Activated CD4-positive, alpha-beta T cell treated with anti-CD3 and anti-CD28 coated beads for 36 hours (primary cell): ENCODE data around the gene TBC1D1. TPM values are rescaled to one million over a fixed set of nuclear protein-coding genes. Genes with fewer than 3 reads are reported as not detected.

ENCODE experiments used
- ATAC-seq: fragments of 200-7000 bp; cut with Tn5 transposase; one replicate; pipeline ENCODE4 v1.10.0; 2021; ENCODE audit warnings: mild to moderate bottlenecking, moderate library complexity
- CTCF ChIA-PET: fragments of 350-600 bp; sonication (Branson Sonifier 250); formaldehyde crosslinking; loops from one replicate; lab custom pipeline; 2021; ENCODE audit warnings: antibody characterized with exemption; lab: Charles Lee
- POLR2A ChIA-PET: fragments of 350-600 bp; sonication (Branson Sonifier 250); formaldehyde crosslinking; loops from one replicate; lab custom pipeline; 2021; ENCODE audit warnings: antibody characterized with exemption, inconsistent platforms; lab: Charles Lee
- DNase-seq: peaks from one replicate; pipeline ENCODE4 v3.0.0-alpha.2; 2020
- H3K27ac Mint-ChIP-seq: one replicate; pipeline ENCODE4 v1.8.0; 2021; ENCODE audit warnings: mixed read lengths
- H3K27me3 Mint-ChIP-seq: one replicate; pipeline ENCODE4 v1.8.0; 2021; ENCODE audit warnings: mixed read lengths
- H3K36me3 Mint-ChIP-seq: one replicate; pipeline ENCODE4 v1.8.0; 2021; ENCODE audit warnings: low read depth, mixed read lengths
- H3K4me1 Mint-ChIP-seq: one replicate; pipeline ENCODE4 v1.8.0; 2021; ENCODE audit warnings: mixed read lengths
- H3K4me3 Mint-ChIP-seq: one replicate; pipeline ENCODE4 v1.8.0; 2021; ENCODE audit warnings: mild to moderate bottlenecking, moderate library complexity, mixed read lengths
- H3K9me3 Mint-ChIP-seq: one replicate; pipeline ENCODE4 v1.8.0; 2021; ENCODE audit warnings: low read depth, mixed read lengths
- intact Hi-C, 2 experiments: fragments of 100-400 bp; cut with DNase I in 1 of 2; cut with micrococcal nuclease in 1 of 2; formaldehyde crosslinking; loops; one replicate each; pipeline versions ENCODE4 v1.14.2 to v1.15.1; 2022 to 2024; cut with DNase I, micrococcal nuclease
- total RNA-seq, 2 experiments: library from RNA; stranded (reverse); gene quantifications; one replicate each; pipeline ENCODE4 v1.2.3, GENCODE V29; 2021

Gene TBC1D1
- total RNA-seq, 2 experiments from 2014 or later: 60.8 to 71.8 TPM

GRCh38 chr4:38132107-38132673 is 241.3 kb downstream of the TBC1D1 start:
- H3K4me1 Mint-ChIP-seq: peaks cover 74% of the 10 kb centered on the region
- H3K4me3 Mint-ChIP-seq: peak overlapping the region; percentile 57
- no peaks in the 10 kb centered on the region for H3K9me3 Mint-ChIP-seq
- intact Hi-C loops: loop anchor here (1.0 to 5.0 kb wide), 15 partner anchors 29 to 1740 kb away; partner anchors contain the start of genes RELL1 (in 1 of the 2) and TBC1D1 (in 1 of the 2)
- ChIA-PET CTCF (interaction anchor here (1.0 to 3.0 kb wide), 8 partner anchors 20 to 178 kb away, joined by 3 to 21 read pairs (median 8); no protein-coding TSS in a partner anchor), POLR2A (interaction anchor here (0.6 to 2.3 kb wide), 10 partner anchors 26 to 1278 kb away, joined by 3 to 21 read pairs (median 5); no protein-coding TSS in a partner anchor)
- peaks cover 3% of the 10 kb centered on the region for H3K27me3 Mint-ChIP-seq
- peak overlapping the region; percentile 96 for H3K27ac Mint-ChIP-seq
- H3K36me3 Mint-ChIP-seq: peaks cover 52% of the 10 kb centered on the region
- peak; percentile 62 for ATAC-seq
- peak; percentile 84 for DNase-seq

GRCh38 chr4:38132843-38133662 is 242.2 kb downstream of the TBC1D1 start:
- intact Hi-C loops: loop anchor here (1.0 to 5.0 kb wide), 15 partner anchors 28 to 1741 kb away; partner anchors contain the start of genes RELL1 (in 1 of the 2) and TBC1D1 (in 1 of the 2)
- Mint-ChIP-seq H3K4me3 (no peak overlapping the region), H3K36me3 (peaks cover 47% of the 10 kb centered on the region), H3K27me3 (peaks cover 3% of the 10 kb centered on the region), H3K9me3 (no peaks in the 10 kb centered on the region), H3K27ac (peak overlapping the region; percentile 69), H3K4me1 (peaks cover 70% of the 10 kb centered on the region)
- POLR2A ChIA-PET: interaction anchor here (0.6 to 2.3 kb wide), 7 partner anchors 26 to 817 kb away, joined by 3 to 21 read pairs (median 8); no protein-coding TSS in a partner anchor
- DNase-seq: no peak
- CTCF ChIA-PET: interaction anchor here (0.5 to 3.0 kb wide), 14 partner anchors 20 to 628 kb away, joined by 3 to 21 read pairs (median 5); no protein-coding TSS in a partner anchor
- ATAC-seq: no peak

GRCh38 chr4:38133711-38134480 is 243.0 kb downstream of the TBC1D1 start:
- no peaks in the 10 kb centered on the region for H3K9me3 Mint-ChIP-seq
- peaks cover 50% of the 10 kb centered on the region for H3K36me3 Mint-ChIP-seq
- POLR2A ChIA-PET: no interaction called here
- H3K27me3 Mint-ChIP-seq: peaks cover 3% of the 10 kb centered on the region
- DNase-seq (no peak), ATAC-seq (no peak)
- peaks cover 70% of the 10 kb centered on the region for H3K4me1 Mint-ChIP-seq
- CTCF ChIA-PET: interaction anchor here (0.5 to 3.0 kb wide), 10 partner anchors 20 to 627 kb away, joined by 3 to 21 read pairs (median 5); no protein-coding TSS in a partner anchor
- H3K4me3 Mint-ChIP-seq: no peak overlapping the region
- peak overlapping the region; percentile 27 for H3K27ac Mint-ChIP-seq
- intact Hi-C loops: loop anchor here (2.0 to 5.0 kb wide), 8 partner anchors 43 to 1742 kb away; partner anchors contain the start of genes RELL1 (in 1 of the 2) and TBC1D1 (in 1 of the 2)

DNA sequence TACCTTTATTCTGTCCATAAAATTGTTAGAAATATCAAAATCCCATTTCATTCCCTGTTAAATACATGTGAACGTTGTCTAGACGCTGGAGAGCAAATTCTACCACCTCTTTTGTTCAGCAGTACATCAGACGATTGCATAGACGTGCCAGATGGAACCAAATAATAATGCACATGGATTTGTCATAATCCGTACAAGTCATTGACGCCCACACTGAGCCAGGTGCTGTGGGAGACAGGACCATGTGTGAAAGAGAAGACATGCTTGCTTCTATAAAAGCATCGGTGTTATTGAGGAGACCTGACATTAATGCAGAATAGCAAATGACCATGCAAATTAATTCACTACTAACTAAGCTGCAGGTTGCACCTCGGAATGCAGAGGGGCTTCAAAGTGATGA is 244.3 kb downstream of the TBC1D1 start:
- Mint-ChIP-seq H3K36me3 (peaks cover 56% of the 10 kb centered on the region), H3K4me1 (peaks cover 57% of the 10 kb centered on the region), H3K9me3 (no peaks in the 10 kb centered on the region), H3K27me3 (peaks cover 3% of the 10 kb centered on the region), H3K4me3 (no peak overlapping the region), H3K27ac (no peak overlapping the region)
- ATAC-seq (no peak), DNase-seq (no peak)
- ChIA-PET POLR2A (no interaction called here), CTCF (interaction anchor here (1.0 to 2.6 kb wide), 2 partner anchors 8 to 45 kb away, joined by 3 to 7 read pairs; no protein-coding TSS in a partner anchor)
- intact Hi-C loops: no loop called here

DNA sequence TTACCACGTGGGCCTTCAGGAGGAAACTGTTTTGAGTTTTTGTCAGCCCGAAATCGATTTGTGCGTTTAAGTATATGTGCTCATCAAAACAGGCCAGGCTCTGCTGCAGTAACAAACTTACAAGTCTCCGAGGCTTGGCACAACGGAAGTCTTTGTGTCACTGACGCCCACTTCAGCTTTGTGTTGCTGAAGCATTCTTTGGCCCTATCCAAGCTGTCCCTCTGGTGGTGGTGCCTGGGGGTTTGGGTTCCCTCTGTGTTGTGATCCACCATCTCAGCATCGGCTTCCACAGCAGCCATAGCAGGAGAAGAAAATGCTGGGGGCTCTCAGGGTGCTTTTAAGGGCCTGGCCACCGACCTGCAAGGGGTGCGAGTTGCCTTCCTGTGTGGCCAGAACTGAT is 245.7 kb downstream of the TBC1D1 start:
- peaks cover 52% of the 10 kb centered on the region for H3K36me3 Mint-ChIP-seq
- DNase-seq: no peak
- ATAC-seq: no peak
- peaks cover 43% of the 10 kb centered on the region for H3K4me1 Mint-ChIP-seq
- ChIA-PET POLR2A (no interaction called here), CTCF (interaction anchor here (0.9 to 1.4 kb wide), 2 partner anchors 43 to 208 kb away, joined by 3 read pairs; no protein-coding TSS in a partner anchor)
- H3K27me3 Mint-ChIP-seq: peaks cover 3% of the 10 kb centered on the region
- no peak overlapping the region for H3K27ac Mint-ChIP-seq
- no peak overlapping the region for H3K4me3 Mint-ChIP-seq
- intact Hi-C loops: no loop called here
- no peaks in the 10 kb centered on the region for H3K9me3 Mint-ChIP-seq

- Mint-ChIP-seq H3K4me1 (peaks cover 42% of the 10 kb centered on the region), H3K27me3 (peaks cover 3% of the 10 kb centered on the region), H3K4me3 (no peak overlapping the region), H3K27ac (no peak overlapping the region), H3K36me3 (peaks cover 52% of the 10 kb centered on the region), H3K9me3 (no peaks in the 10 kb centered on the region)
- ATAC-seq (no peak), DNase-seq (no peak)
- POLR2A ChIA-PET: no interaction called here
- intact Hi-C loops: no loop called here
- CTCF ChIA-PET: interaction anchor here (0.9 to 1.4 kb wide), 2 partner anchors 43 to 208 kb away, joined by 3 read pairs; no protein-coding TSS in a partner anchor
Observed at GRCh38 chr4:38137080-38137479, 246.2 kb downstream of the TBC1D1 start.

GRCh38 chr4:38138363-38138762 is 247.5 kb downstream of the TBC1D1 start:
- ATAC-seq: peak; percentile 76
- no peaks in the 10 kb centered on the region for H3K9me3 Mint-ChIP-seq
- no peak overlapping the region for H3K27ac Mint-ChIP-seq
- H3K36me3 Mint-ChIP-seq: peaks cover 50% of the 10 kb centered on the region
- intact Hi-C loops: no loop called here
- ChIA-PET POLR2A (no interaction called here), CTCF (no interaction called here)
- no peak overlapping the region for H3K4me3 Mint-ChIP-seq
- peak; percentile 28 for DNase-seq
- H3K27me3 Mint-ChIP-seq: peaks cover 3% of the 10 kb centered on the region
- H3K4me1 Mint-ChIP-seq: peaks cover 30% of the 10 kb centered on the region

GRCh38 chr4:38139187-38139586 is 248.3 kb downstream of the TBC1D1 start:
- no peak overlapping the region for H3K27ac Mint-ChIP-seq
- intact Hi-C loops: no loop called here
- ATAC-seq (no peak), DNase-seq (no peak)
- peaks cover 42% of the 10 kb centered on the region for H3K36me3 Mint-ChIP-seq
- H3K27me3 Mint-ChIP-seq: no peaks in the 10 kb centered on the region
- CTCF ChIA-PET: no interaction called here
- no peak overlapping the region for H3K4me3 Mint-ChIP-seq
- POLR2A ChIA-PET: no interaction called here
- peaks cover 22% of the 10 kb centered on the region for H3K4me1 Mint-ChIP-seq
- H3K9me3 Mint-ChIP-seq: no peaks in the 10 kb centered on the region

GRCh38 chr4:38140643-38141203 is 249.8 kb downstream of the TBC1D1 start:
- Mint-ChIP-seq H3K4me1 (peaks cover 17% of the 10 kb centered on the region), H3K36me3 (peaks cover 32% of the 10 kb centered on the region), H3K27ac (no peak overlapping the region), H3K4me3 (no peak overlapping the region), H3K27me3 (no peaks in the 10 kb centered on the region), H3K9me3 (no peaks in the 10 kb centered on the region)
- ATAC-seq: no peak
- intact Hi-C loops: no loop called here
- ChIA-PET CTCF (no interaction called here), POLR2A (no interaction called here)
- DNase-seq: no peak

DNA sequence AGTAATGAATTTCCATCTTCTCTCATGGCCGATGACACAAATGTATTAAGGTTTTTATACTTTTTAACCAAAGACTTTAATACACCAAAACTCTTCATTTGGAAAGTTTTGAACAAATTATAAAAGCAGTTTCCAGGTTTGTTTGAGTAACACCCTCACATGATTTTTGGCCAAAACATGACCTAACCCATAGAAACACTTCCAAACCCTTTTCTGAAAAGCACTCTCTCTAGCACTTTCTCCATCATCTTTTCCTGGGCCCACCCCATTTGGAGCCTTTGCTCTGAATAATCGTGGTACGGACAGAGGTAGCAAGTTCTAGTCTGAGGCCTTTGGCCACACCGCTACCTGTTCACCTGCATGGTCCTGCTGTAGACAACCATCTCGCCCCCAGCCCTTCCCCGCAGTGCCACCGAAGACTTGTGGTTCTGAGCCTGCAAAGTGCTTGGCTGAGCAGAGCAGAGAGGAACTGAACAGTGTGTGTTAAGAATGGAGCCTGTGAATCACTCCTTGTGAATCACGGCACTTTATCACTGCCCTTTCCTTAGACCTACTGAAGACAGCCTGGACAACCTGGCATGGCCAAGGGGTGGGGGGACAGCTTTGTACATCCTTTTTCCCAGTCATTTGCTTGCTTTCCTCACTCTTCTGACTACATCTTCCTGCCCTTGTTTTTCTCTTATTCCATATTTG is 251.1 kb downstream of the TBC1D1 start:
- Mint-ChIP-seq H3K27ac (peak overlapping the region; percentile 21), H3K9me3 (no peaks in the 10 kb centered on the region), H3K36me3 (peaks cover 30% of the 10 kb centered on the region), H3K4me1 (peaks cover 14% of the 10 kb centered on the region), H3K27me3 (no peaks in the 10 kb centered on the region), H3K4me3 (no peak overlapping the region)
- ATAC-seq (peak; percentile 61), DNase-seq (no peak)
- ChIA-PET CTCF (interaction anchor here (1.2 kb wide), 1 partner anchor 30 kb away, joined by 3 read pairs; no protein-coding TSS in a partner anchor), POLR2A (no interaction called here)
- intact Hi-C loops: no loop called here
